Retina (tissue), 1 donor: ENCODE measurements around the gene PIGQ.

Experiments used
- DNase-seq: peaks from one replicate; pipeline ENCODE4 v3.0.0-alpha.2; 2016

Gene PIGQ

GRCh38 chr16:556474-557173 is 13.1 kb upstream of the PIGQ start:
- peak; percentile 86 for DNase-seq

GRCh38 chr16:557463-558297 is 12.1 kb upstream of the PIGQ start:
- DNase-seq, result peak; percentile 43

GRCh38 chr16:558298-559020 is 11.3 kb upstream of the PIGQ start:
- DNase-seq, result peak; percentile 48

- no peak for DNase-seq
Observed at GRCh38 chr16:559021-559380, 10.8 kb upstream of the PIGQ start.

- peak; percentile 50 for DNase-seq
Observed at GRCh38 chr16:559411-560203, 10.2 kb upstream of the PIGQ start.

- no peak for DNase-seq
Observed at GRCh38 chr16:560204-560700, 9.5 kb upstream of the PIGQ start, which contains the start of gene PRR35. TSS of gene PRR35 (plus strand) at chr16:560394. CDS start at chr16:563295, 2,901 bp downstream.

GRCh38 chr16:560701-561412 is 8.9 kb upstream of the PIGQ start:
- DNase-seq, result peak; percentile 47

- no peak for DNase-seq
Observed at GRCh38 chr16:561413-561794, 8.4 kb upstream of the PIGQ start.

GRCh38 chr16:561957-562938 is 7.5 kb upstream of the PIGQ start:
- DNase-seq, result no peak

- no peak for DNase-seq
Observed at GRCh38 chr16:563072-563644, 6.6 kb upstream of the PIGQ start.

GRCh38 chr16:564690-565418 is 4.9 kb upstream of the PIGQ start:
- DNase-seq, result no peak

- peak; percentile 69 for DNase-seq
Observed at GRCh38 chr16:565419-566330, 4.1 kb upstream of the PIGQ start.

- peak; percentile 73 for DNase-seq
Observed at GRCh38 chr16:566475-567372, 3.0 kb upstream of the PIGQ start, which contains the start of gene NHLRC4. TSS of gene NHLRC4 (plus strand) at chr16:567005. CDS start at chr16:568048, 1,043 bp downstream.

GRCh38 chr16:567373-568256 is 2.2 kb upstream of the PIGQ start:
- no peak for DNase-seq

- DNase-seq, result no peak
Observed at GRCh38 chr16:568401-569258, 1.1 kb upstream of the PIGQ start.
